Sigmoid colon (tissue), 7 donors: ENCODE results near the gene NFX1. TPM values are rescaled to one million over a fixed set of nuclear protein-coding genes. Genes with fewer than 3 reads are reported as not detected.

Experiments used
- DNase-seq: peaks from one replicate; pipeline ENCODE4 v3.0.0-alpha.2; 2019
- H3K27ac ChIP-seq, 4 donors: fragments of 200-600 bp; sonication (generic); one replicate each; pipeline ENCODE4 v1.5.1; 2016 to 2019; ENCODE audit warnings: mild to moderate bottlenecking in 1 of 4
- H3K27me3 ChIP-seq, 3 donors: fragments of 200-600 bp; sonication (generic); one replicate each; pipeline ENCODE4 v1.5.1; 2019; ENCODE audit warnings: mild to moderate bottlenecking in 1 of 3
- H3K36me3 ChIP-seq, 4 donors: fragments of 200-600 bp; sonication (generic); one replicate each; pipeline ENCODE4 v1.5.1; 2016 to 2019
- H3K4me1 ChIP-seq, 4 donors: fragments of 200-600 bp; sonication (generic); one replicate each; pipeline ENCODE4 v1.5.1; 2017 to 2019
- H3K4me3 ChIP-seq, 4 donors: fragments of 200-600 bp; sonication (generic); one replicate each; pipeline ENCODE4 v1.5.1; 2017 to 2019; ENCODE audit warnings: mild to moderate bottlenecking in 2 of 4, moderate library complexity in 1 of 4
- H3K9me3 ChIP-seq, 4 donors: fragments of 200-600 bp in 3 of 4; sonication (generic) in 3 of 4; one replicate each; pipeline versions ENCODE4 v1.5.1 to v1.6.1; 2013 to 2019
- CTCF ChIP-seq, 4 experiments: fragments of 450-650 bp in 3 of 4; fragments of 200-600 bp in 1 of 4; IDR thresholded peaks; one replicate each; pipeline ENCODE4 v1.5.1; 2016 to 2019; ENCODE audit warnings: antibody characterized with exemption in 4 of 4, mild to moderate bottlenecking in 3 of 4, moderate library complexity in 2 of 4
- EP300 ChIP-seq, 4 donors: sonication (generic); formaldehyde crosslinking; IDR thresholded peaks; one replicate each; pipeline ENCODE4 v1.6.1; 2017; ENCODE audit warnings: antibody characterized with exemption in 4 of 4
- POLR2A ChIP-seq, 2 donors: fragments of 450-650 bp; IDR thresholded peaks; one replicate each; pipeline ENCODE4 v1.6.1; 2016; ENCODE audit warnings: antibody characterized with exemption in 2 of 2, mild to moderate bottlenecking in 2 of 2, moderate library complexity in 2 of 2
- POLR2AphosphoS5 ChIP-seq, 4 donors: sonication (generic); formaldehyde crosslinking; IDR thresholded peaks; one replicate each; pipeline ENCODE4 v1.6.1; 2017; ENCODE audit warnings: antibody characterized with exemption in 4 of 4
- WGBS, 2 donors: extraction: QIAGEN DNeasy Blood & Tissue Kit; methylation state at CpG; one replicate each; pipeline ENCODE4 v1.1.7; 2013; 5-methylcytosine and 5-hydroxymethylcytosine counted together
- intact Hi-C: fragments of 100-400 bp; cut with DNase I; formaldehyde crosslinking; loops from one replicate; pipeline ENCODE4 v1.15.1; 2023
- polyA plus RNA-seq, 3 donors: library from polyadenylated mRNA; stranded (reverse); fragments of 200-250 nt; gene quantifications; one replicate each; pipeline ENCODE4 v1.2.3, GENCODE V29; 2013
- total RNA-seq, 4 donors: library from RNA; depleted of rRNA; stranded (reverse); fragments of >200 nt; gene quantifications; one replicate each; pipeline ENCODE4 v1.1.0, GENCODE V29; 2016
- donor health status: healthy with polysubstance abuse.
- donor health status: Bipolar disorder and iron deficiency.
- donor health status: healthy.

NFX1 gene
- total and polyA plus RNA-seq, 7 donors = 15.7 to 40.7 (median 34.3) TPM

DNA sequence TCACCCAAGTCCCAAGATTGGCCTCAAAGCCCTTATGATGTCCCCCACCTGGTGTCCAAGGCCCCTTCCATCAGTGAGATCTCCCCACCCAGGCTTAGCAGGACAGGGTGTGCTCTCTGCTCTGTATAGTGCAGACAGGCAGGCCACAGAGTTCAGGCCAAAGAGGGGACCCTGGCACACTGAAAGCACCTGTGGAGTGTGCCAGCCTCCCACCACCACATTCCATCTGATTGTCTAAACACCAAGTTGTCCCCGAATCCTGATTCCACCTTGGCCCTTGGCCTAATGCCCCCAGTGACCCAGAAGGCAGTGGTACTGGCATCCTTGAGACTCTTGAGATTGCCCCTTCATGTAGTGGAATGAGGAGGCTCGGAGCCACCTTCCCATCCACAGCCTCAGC lies 45.0 kb upstream of the NFX1 start:
- Histone ChIP-seq H3K4me3 (no peak overlapping the region), H3K4me1 (no peaks in the 10 kb centered on the region), H3K36me3 (peaks cover 0 to 7% (median 3%) of the 10 kb centered on the region in 4 donors), H3K27ac (no peak overlapping the region), H3K27me3 (no peaks in the 10 kb centered on the region), H3K9me3 (no peaks in the 10 kb centered on the region)
- intact Hi-C loops = no loop called here
- no peak for TF ChIP-seq POLR2A (IDR thresholded peaks at IDR 0.05)
- TF ChIP-seq POLR2AphosphoS5 (IDR thresholded peaks at IDR 0.05) = no peak
- no peak for TF ChIP-seq CTCF (IDR thresholded peaks at IDR 0.05)
- DNase-seq = peak; percentile 48
- WGBS, 2 donors = 90 to 98% methylated on average over 2 of the region's 2 CpGs

- intact Hi-C loops = no loop called here
- H3K4me3 ChIP-seq = no peak overlapping the region
- peaks cover 0 to 8% (median 3%) of the 10 kb centered on the region in 4 donors for H3K36me3 ChIP-seq
- TF ChIP-seq POLR2A (IDR thresholded peaks at IDR 0.05) = no peak
- no peak for TF ChIP-seq POLR2AphosphoS5 (IDR thresholded peaks at IDR 0.05)
- TF ChIP-seq CTCF (IDR thresholded peaks at IDR 0.05) = no peak
- no peak for TF ChIP-seq EP300 (IDR thresholded peaks at IDR 0.05)
- H3K9me3 ChIP-seq = no peaks in the 10 kb centered on the region
- WGBS, 2 donors = 95% methylated on average over 9 of the region's 9 CpGs
- peak; percentile 57 for DNase-seq
- no peaks in the 10 kb centered on the region for H3K4me1 ChIP-seq
- no peaks in the 10 kb centered on the region for H3K27me3 ChIP-seq
- H3K27ac ChIP-seq = no peak overlapping the region
Observed at GRCh38 chr9:33246269-33246860, 44.0 kb upstream of the NFX1 start.

DNA sequence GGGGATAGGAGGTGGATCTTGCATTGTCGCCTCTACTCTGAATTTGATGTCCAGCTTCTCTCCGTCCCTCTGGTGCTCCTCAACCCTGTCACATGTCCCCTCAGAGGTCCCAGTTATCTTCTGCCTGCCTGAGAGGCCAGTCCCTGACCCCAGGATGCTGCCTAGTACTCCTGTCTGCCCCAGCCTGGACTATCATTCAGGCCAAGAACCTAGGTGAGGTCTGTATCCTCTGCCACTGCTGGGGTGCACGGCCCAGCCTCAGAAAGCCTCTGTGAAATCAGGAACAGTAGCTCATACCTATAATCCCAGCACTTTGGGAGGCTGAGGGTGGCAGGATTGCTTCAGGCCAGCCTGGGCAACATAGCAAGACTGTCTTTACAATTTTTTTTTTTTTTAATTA lies 41.7 kb upstream of the NFX1 start:
- Histone ChIP-seq H3K4me1 (no peaks in the 10 kb centered on the region), H3K36me3 (peaks cover 0 to 29% (median 6%) of the 10 kb centered on the region in 4 donors), H3K4me3 (no peak overlapping the region), H3K27ac (no peak overlapping the region), H3K27me3 (no peaks in the 10 kb centered on the region), H3K9me3 (no peaks in the 10 kb centered on the region)
- TF ChIP-seq CTCF (IDR thresholded peaks at IDR 0.05) = no peak
- TF ChIP-seq POLR2AphosphoS5 (IDR thresholded peaks at IDR 0.05) = no peak
- WGBS, 2 donors = 95 to 98% methylated on average over 3 of the region's 3 CpGs
- intact Hi-C loops = no loop called here
- DNase-seq = peak; percentile 58

GRCh38 chr9:33249087-33249658 lies 41.1 kb upstream of the NFX1 start:
- Histone ChIP-seq H3K27me3 (no peaks in the 10 kb centered on the region), H3K27ac (no peak overlapping the region), H3K4me1 (no peaks in the 10 kb centered on the region), H3K9me3 (no peaks in the 10 kb centered on the region), H3K4me3 (no peak overlapping the region), H3K36me3 (peaks cover 0 to 34% (median 11%) of the 10 kb centered on the region in 4 donors)
- no peak for TF ChIP-seq POLR2A (IDR thresholded peaks at IDR 0.05)
- TF ChIP-seq CTCF (IDR thresholded peaks at IDR 0.05) = no peak
- TF ChIP-seq EP300 (IDR thresholded peaks at IDR 0.05) = no peak
- no peak for TF ChIP-seq POLR2AphosphoS5 (IDR thresholded peaks at IDR 0.05)
- intact Hi-C loops = no loop called here
- DNase-seq = peak; percentile 14
- 68 to 80% methylated on average over 6 of the region's 6 CpGs for WGBS, 2 donors

DNA sequence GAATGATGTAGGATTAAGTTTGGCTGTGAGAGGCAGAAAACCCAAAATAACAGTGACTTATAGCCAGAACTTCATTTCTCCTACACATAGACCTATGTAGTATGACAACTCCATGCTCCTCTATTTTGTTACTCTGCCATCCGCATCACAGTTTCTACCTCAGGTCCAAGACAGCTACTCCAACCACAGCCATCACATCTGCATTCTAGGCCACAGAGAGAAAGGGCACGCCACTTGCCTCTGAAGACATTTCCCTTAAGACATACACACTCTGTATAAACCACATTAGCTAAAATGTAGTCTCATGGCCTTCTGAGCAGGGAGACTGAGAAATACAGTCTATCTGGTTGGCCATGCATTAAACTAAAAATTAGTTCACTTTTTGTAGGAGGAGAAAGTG lies 40.3 kb upstream of the NFX1 start:
- no peak for TF ChIP-seq POLR2A (IDR thresholded peaks at IDR 0.05)
- TF ChIP-seq EP300 (IDR thresholded peaks at IDR 0.05) = no peak
- no peak for TF ChIP-seq CTCF (IDR thresholded peaks at IDR 0.05)
- TF ChIP-seq POLR2AphosphoS5 (IDR thresholded peaks at IDR 0.05) = no peak
- Histone ChIP-seq H3K9me3 (no peaks in the 10 kb centered on the region), H3K36me3 (peaks cover 2 to 42% (median 18%) of the 10 kb centered on the region in 4 donors), H3K4me3 (no peak overlapping the region), H3K27me3 (no peaks in the 10 kb centered on the region), H3K27ac (no peak overlapping the region), H3K4me1 (no peaks in the 10 kb centered on the region)
- DNase-seq = no peak
- intact Hi-C loops = no loop called here
- 91 to 98% methylated on average over 2 of the region's 2 CpGs for WGBS, 2 donors
